HCT116 (cell line): Measurements from ENCODE around the gene CFAP99. TPM values are rescaled to one million over a fixed set of nuclear protein-coding genes. Genes with fewer than 3 reads are reported as not detected.

Source experiments
- ATAC-seq: fragments of 200-7000 bp; cut with Tn5 transposase; 2 replicates; pipeline ENCODE4 v1.9.1; 2020; ENCODE audit warnings: mild to moderate bottlenecking, moderate library complexity
- BruUV-seq: library from RNA; stranded (reverse); fragments of 400-500 nt; replicated peaks from 2 replicates; lab custom pipeline; 2021; lab: Mats Ljungman, UMichigan
- CTCF ChIA-PET: fragments of 300-600 bp; sonication (Branson Sonifier 250); formaldehyde crosslinking; loops from one replicate; lab custom pipeline; 2021; ENCODE audit warnings: antibody characterized with exemption; lab: Charles Lee
- POLR2A ChIA-PET: fragments of 300-600, 350-600 bp; sonication (Branson Sonifier 250); formaldehyde crosslinking; loops from one replicate; lab custom pipeline; 2021; ENCODE audit warnings: antibody characterized with exemption; lab: Charles Lee
- RAD21 ChIA-PET, 2 experiments: fragments of 300-600 bp; sonication (Branson Sonifier 250); formaldehyde crosslinking; loops; one replicate each; lab custom pipeline; 2023; ENCODE audit warnings: low total read pairs in 2 of 2; ENCODE audit not compliant: uncharacterized antibody in 2 of 2, unreplicated experiment in 2 of 2, low non-redundant PET in 1 of 2; lab: Charles Lee
- DNase-seq: peaks from one replicate; pipeline ENCODE4 v3.0.0-alpha.2; 2010; ENCODE audit warnings: low read depth, low spot score
- H2AFZ ChIP-seq: fragments of 200-600 bp; shearing (Covaris generic), sonication (generic); 2 replicates; pipeline ENCODE4 v1.6.1; 2017; ENCODE audit warnings: low read depth, mixed run types, mixed read lengths, antibody characterized with exemption, low read length; ENCODE audit not compliant: poor library complexity, severe bottlenecking
- H3K27ac ChIP-seq: 2 replicates; pipeline ENCODE4 v1.5.1; 2012; ENCODE audit warnings: low read depth, low read length
- H3K27me3 ChIP-seq: fragments of 200-600 bp; sonication (generic); 2 replicates; pipeline ENCODE4 v1.6.1; 2016; ENCODE audit warnings: mixed run types, low read length, mixed read lengths; ENCODE audit not compliant: insufficient read depth
- H3K36me3 ChIP-seq, 2 experiments: fragments of 200-500 bp in 1 of 2; fragments of 200-600 bp in 1 of 2; sonication (Bioruptor generic) in 1 of 2; sonication (generic) in 1 of 2; 2 replicates each; pipeline versions ENCODE4 v1.5.1 to v1.6.1; 2014 to 2016; ENCODE audit warnings: low read length in 2 of 2, inconsistent platforms in 1 of 2, mixed read lengths in 1 of 2, mixed run types in 1 of 2; ENCODE audit not compliant: insufficient read depth in 2 of 2, control insufficient read depth in 1 of 2
- H3K4me1 ChIP-seq, 2 experiments: fragments of 200-600 bp in 1 of 2; sonication (generic) in 1 of 2; 2 replicates each; pipeline versions ENCODE4 v1.5.1 to v1.6.1; 2012 to 2017; ENCODE audit warnings: low read length in 2 of 2, inconsistent platforms in 1 of 2, mild to moderate bottlenecking in 1 of 2, mixed read lengths in 1 of 2, mixed run types in 1 of 2, moderate library complexity in 1 of 2; ENCODE audit not compliant: insufficient read depth in 2 of 2, control insufficient read depth in 1 of 2
- H3K4me2 ChIP-seq: fragments of 200-600 bp; sonication (generic); 2 replicates; pipeline ENCODE4 v1.6.1; 2017; ENCODE audit warnings: mixed run types, low read length, mixed read lengths
- H3K4me3 ChIP-seq, 2 experiments: fragments of 200-600 bp in 1 of 2; sonication (generic) in 1 of 2; replicated peaks in 1 of 2; 2 replicates each; pipeline ENCODE4 v1.5.1; 2011 to 2016; ENCODE audit warnings: low read length in 2 of 2, control low read depth in 1 of 2, low read depth in 1 of 2, mild to moderate bottlenecking in 1 of 2, mixed read lengths in 1 of 2, mixed run types in 1 of 2
- H3K79me2 ChIP-seq: fragments of 200-600 bp; sonication (generic); 2 replicates; pipeline ENCODE4 v1.6.1; 2017; ENCODE audit warnings: mild to moderate bottlenecking, mixed run types, low read length, moderate library complexity, mixed read lengths; ENCODE audit not compliant: insufficient read depth
- H3K9ac ChIP-seq: fragments of 200-600 bp; sonication (generic); 2 replicates; pipeline ENCODE4 v1.6.1; 2016; ENCODE audit warnings: low read length, mixed read lengths
- H3K9me2 ChIP-seq: fragments of 200-600 bp; sonication (generic), shearing (Covaris generic); 2 replicates; pipeline ENCODE4 v1.6.1; 2017; ENCODE audit warnings: mixed run types, mild to moderate bottlenecking, moderate library complexity; ENCODE audit not compliant: insufficient read depth
- H3K9me3 ChIP-seq, 2 experiments: fragments of 200-500 bp in 1 of 2; fragments of 200-600 bp in 1 of 2; sonication (Bioruptor generic) in 1 of 2; sonication (generic) in 1 of 2; 2 replicates each; pipeline ENCODE4 v1.6.1; 2014 to 2017; ENCODE audit warnings: low read length in 2 of 2, mixed read lengths in 2 of 2, inconsistent platforms in 1 of 2, low read depth in 1 of 2, mild to moderate bottlenecking in 1 of 2, mixed run types in 1 of 2, moderate library complexity in 1 of 2; ENCODE audit not compliant: control insufficient read depth in 1 of 2, insufficient read depth in 1 of 2
- H4K20me1 ChIP-seq: fragments of 200-600 bp; sonication (generic), shearing (Covaris generic); 2 replicates; pipeline ENCODE4 v1.6.1; 2017; ENCODE audit warnings: mixed run types, mild to moderate bottlenecking, moderate library complexity; ENCODE audit not compliant: insufficient read depth
- CBX3 ChIP-seq: IDR thresholded peaks from 2 replicates; pipeline ENCODE4 v1.6.1; 2012; ENCODE audit warnings: low read depth
- CEBPB ChIP-seq: IDR thresholded peaks from 2 replicates; pipeline ENCODE4 v1.6.1; 2012; ENCODE audit warnings: low read depth
- ELF1 ChIP-seq: IDR thresholded peaks from 2 replicates; pipeline ENCODE4 v1.6.1; 2012; ENCODE audit warnings: low read depth, borderline replicate concordance
- EZH2 ChIP-seq: fragments of 200-600 bp; sonication (generic); IDR thresholded peaks from 2 replicates; pipeline ENCODE4 v1.6.1; 2017; ENCODE audit warnings: antibody characterized with exemption, mixed run types
- EZH2phosphoT487 ChIP-seq: fragments of 200-600 bp; IDR thresholded peaks from 2 replicates; pipeline ENCODE4 v1.6.1; 2018; ENCODE audit warnings: antibody characterized with exemption, borderline replicate concordance
- JUND ChIP-seq: IDR thresholded peaks from 2 replicates; pipeline ENCODE4 v1.6.1; 2012
- POLR2A ChIP-seq: IDR thresholded peaks from 2 replicates; pipeline ENCODE4 v1.7.0; 2011; ENCODE audit warnings: borderline replicate concordance; ENCODE audit not compliant: insufficient read depth, insufficient read length; ENCODE audit errors: extremely low read depth
- SIN3A ChIP-seq: IDR thresholded peaks from 2 replicates; pipeline ENCODE4 v1.6.1; 2012; ENCODE audit warnings: low read depth
- SP1 ChIP-seq: IDR thresholded peaks from 2 replicates; pipeline ENCODE4 v1.6.1; 2012; ENCODE audit warnings: low read depth
- SRF ChIP-seq: IDR thresholded peaks from 2 replicates; pipeline ENCODE4 v1.6.1; 2012; ENCODE audit warnings: low read depth
- TCF7L2 ChIP-seq: IDR thresholded peaks from 2 replicates; pipeline ENCODE4 v1.7.0; 2011; ENCODE audit warnings: borderline replicate concordance, inconsistent platforms; ENCODE audit not compliant: insufficient read depth, insufficient read length; ENCODE audit errors: extremely low read depth
- YY1 ChIP-seq: IDR thresholded peaks from 2 replicates; pipeline ENCODE4 v1.6.1; 2011; ENCODE audit warnings: low read length, low read depth, moderate library complexity, mild to moderate bottlenecking; ENCODE audit not compliant: insufficient replicate concordance; ENCODE audit errors: extremely low read depth
- ZNF274 ChIP-seq: fragments of 200-500 bp; sonication (Bioruptor generic); IDR thresholded peaks from 2 replicates; pipeline ENCODE4 v1.6.1; 2014; ENCODE audit warnings: mild to moderate bottlenecking, low read depth, low read length, inconsistent platforms
- intact Hi-C: fragments of 100-400 bp; cut with micrococcal nuclease; formaldehyde crosslinking; loops from 2 replicates; pipeline ENCODE4 v1.10.0; 2022
- total RNA-seq: library from RNA; stranded (reverse); gene quantifications from one replicate; pipeline ENCODE4 v1.2.1, GENCODE V29; 2021; ENCODE audit not compliant: unreplicated experiment
- TF ChIP-seq, protein P1 (sequence below): IDR thresholded peaks from 2 replicates; pipeline ENCODE4 v1.6.1; 2012
- TF ChIP-seq, protein P2 (sequence below): IDR thresholded peaks from 2 replicates; pipeline ENCODE4 v1.6.1; 2011; ENCODE audit warnings: mild to moderate bottlenecking, low read length, moderate library complexity; ENCODE audit not compliant: insufficient replicate concordance; ENCODE audit errors: extremely low read depth
- TF ChIP-seq, protein P3 (sequence below): IDR thresholded peaks from 2 replicates; pipeline ENCODE4 v1.6.1; 2012; ENCODE audit warnings: low read depth

The CFAP99 gene
- total RNA-seq, 1 experiment from 2014 or later: 0.42 TPM

DNA sequence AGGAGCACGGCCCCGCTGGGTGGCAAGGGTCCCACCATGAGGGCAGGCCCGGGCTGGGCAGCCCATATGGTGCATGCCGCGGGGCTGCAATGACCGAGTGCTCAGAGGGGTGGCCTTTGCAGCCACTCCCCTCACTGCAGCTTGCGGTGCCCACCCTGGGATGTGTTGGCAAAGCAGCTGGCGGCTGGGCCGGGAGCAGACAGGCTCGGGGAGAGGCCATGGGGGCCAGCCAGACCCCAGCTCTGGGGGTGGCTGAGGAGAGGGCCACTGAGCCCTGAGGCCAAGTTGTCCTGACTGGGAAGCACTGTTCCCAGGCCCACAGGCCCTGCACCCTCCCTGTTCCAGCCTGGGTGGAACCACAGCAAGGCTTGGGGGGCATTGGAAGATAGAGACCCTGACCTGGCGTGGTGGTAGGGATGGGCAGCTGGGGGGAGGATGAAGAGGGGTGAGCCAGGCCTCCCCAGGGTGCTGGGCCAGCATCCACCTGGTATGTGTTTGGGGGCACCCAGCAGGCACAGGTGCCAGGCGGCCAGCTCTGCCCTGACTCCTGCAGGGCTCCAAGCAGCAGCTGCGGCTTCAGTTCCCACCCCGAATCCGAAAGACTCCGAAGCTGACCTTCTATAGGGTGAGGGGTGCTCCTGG lies 31.8 kb downstream of the CFAP99 start:
- no peaks in the 10 kb centered on the region for H4K20me1 ChIP-seq
- no peak overlapping the region for H3K9ac ChIP-seq
- no peak for TF ChIP-seq SRF
- TF ChIP-seq EZH2: no peak
- TF ChIP-seq, protein P1, sequence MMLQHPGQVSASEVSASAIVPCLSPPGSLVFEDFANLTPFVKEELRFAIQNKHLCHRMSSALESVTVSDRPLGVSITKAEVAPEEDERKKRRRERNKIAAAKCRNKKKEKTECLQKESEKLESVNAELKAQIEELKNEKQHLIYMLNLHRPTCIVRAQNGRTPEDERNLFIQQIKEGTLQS: no peak
- TF ChIP-seq, protein P2, sequence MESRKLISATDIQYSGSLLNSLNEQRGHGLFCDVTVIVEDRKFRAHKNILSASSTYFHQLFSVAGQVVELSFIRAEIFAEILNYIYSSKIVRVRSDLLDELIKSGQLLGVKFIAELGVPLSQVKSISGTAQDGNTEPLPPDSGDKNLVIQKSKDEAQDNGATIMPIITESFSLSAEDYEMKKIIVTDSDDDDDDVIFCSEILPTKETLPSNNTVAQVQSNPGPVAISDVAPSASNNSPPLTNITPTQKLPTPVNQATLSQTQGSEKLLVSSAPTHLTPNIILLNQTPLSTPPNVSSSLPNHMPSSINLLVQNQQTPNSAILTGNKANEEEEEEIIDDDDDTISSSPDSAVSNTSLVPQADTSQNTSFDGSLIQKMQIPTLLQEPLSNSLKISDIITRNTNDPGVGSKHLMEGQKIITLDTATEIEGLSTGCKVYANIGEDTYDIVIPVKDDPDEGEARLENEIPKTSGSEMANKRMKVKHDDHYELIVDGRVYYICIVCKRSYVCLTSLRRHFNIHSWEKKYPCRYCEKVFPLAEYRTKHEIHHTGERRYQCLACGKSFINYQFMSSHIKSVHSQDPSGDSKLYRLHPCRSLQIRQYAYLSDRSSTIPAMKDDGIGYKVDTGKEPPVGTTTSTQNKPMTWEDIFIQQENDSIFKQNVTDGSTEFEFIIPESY: no peak
- TF ChIP-seq, protein P3, sequence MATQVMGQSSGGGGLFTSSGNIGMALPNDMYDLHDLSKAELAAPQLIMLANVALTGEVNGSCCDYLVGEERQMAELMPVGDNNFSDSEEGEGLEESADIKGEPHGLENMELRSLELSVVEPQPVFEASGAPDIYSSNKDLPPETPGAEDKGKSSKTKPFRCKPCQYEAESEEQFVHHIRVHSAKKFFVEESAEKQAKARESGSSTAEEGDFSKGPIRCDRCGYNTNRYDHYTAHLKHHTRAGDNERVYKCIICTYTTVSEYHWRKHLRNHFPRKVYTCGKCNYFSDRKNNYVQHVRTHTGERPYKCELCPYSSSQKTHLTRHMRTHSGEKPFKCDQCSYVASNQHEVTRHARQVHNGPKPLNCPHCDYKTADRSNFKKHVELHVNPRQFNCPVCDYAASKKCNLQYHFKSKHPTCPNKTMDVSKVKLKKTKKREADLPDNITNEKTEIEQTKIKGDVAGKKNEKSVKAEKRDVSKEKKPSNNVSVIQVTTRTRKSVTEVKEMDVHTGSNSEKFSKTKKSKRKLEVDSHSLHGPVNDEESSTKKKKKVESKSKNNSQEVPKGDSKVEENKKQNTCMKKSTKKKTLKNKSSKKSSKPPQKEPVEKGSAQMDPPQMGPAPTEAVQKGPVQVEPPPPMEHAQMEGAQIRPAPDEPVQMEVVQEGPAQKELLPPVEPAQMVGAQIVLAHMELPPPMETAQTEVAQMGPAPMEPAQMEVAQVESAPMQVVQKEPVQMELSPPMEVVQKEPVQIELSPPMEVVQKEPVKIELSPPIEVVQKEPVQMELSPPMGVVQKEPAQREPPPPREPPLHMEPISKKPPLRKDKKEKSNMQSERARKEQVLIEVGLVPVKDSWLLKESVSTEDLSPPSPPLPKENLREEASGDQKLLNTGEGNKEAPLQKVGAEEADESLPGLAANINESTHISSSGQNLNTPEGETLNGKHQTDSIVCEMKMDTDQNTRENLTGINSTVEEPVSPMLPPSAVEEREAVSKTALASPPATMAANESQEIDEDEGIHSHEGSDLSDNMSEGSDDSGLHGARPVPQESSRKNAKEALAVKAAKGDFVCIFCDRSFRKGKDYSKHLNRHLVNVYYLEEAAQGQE: no peak
- no peak for TF ChIP-seq CBX3
- TF ChIP-seq YY1: no peak
- TF ChIP-seq EZH2phosphoT487: no peak
- no peak for TF ChIP-seq JUND
- TF ChIP-seq TCF7L2: no peak
- no peak for TF ChIP-seq CEBPB
- no peak for TF ChIP-seq POLR2A
- TF ChIP-seq SP1: no peak
- no peak for TF ChIP-seq ZNF274
- no peak for TF ChIP-seq ELF1
- no peak for TF ChIP-seq SIN3A
- RAD21 ChIA-PET: no interaction called here
- no peaks in the 10 kb centered on the region for H3K79me2 ChIP-seq
- no peaks in the 10 kb centered on the region for H3K9me3 ChIP-seq
- H3K27me3 ChIP-seq: no peaks in the 10 kb centered on the region
- POLR2A ChIA-PET: no interaction called here
- H3K4me3 ChIP-seq: no peak overlapping the region
- intact Hi-C loops: no loop called here
- BruUV-seq: no TSS peak
- H2AFZ ChIP-seq: no peak overlapping the region
- H3K9me2 ChIP-seq: no peaks in the 10 kb centered on the region
- no peak overlapping the region for H3K27ac ChIP-seq
- no peak overlapping the region for H3K4me2 ChIP-seq
- no peaks in the 10 kb centered on the region for H3K4me1 ChIP-seq
- H3K36me3 ChIP-seq: no peaks in the 10 kb centered on the region
- CTCF ChIA-PET: interaction anchor here (1.7 kb wide), 1 partner anchor 9 kb away, joined by 8 read pairs; no protein-coding TSS in a partner anchor
- ATAC-seq (no peak), DNase-seq (no peak)
